Activated T-helper 2 cell treated with anti-CD3 and anti-CD28 coated beads, Interferon-gamma antibody, Interleukin-2, Interleukin-4, amounts not matched to agents 10 μg/mL and 5 μg/mL and 100 μg/mL, durations not matched to agents 14 hours and 24 hours and 36 hours (primary cell): ENCODE results near the gene PEBP1. TPM values are rescaled to one million over a fixed set of nuclear protein-coding genes. Genes with fewer than 3 reads are reported as not detected.

Source experiments
- DNase-seq: peaks from one replicate; pipeline ENCODE4 v3.0.0; 2021; ENCODE audit warnings: low spot score
- H3K27ac Mint-ChIP-seq: one replicate; pipeline ENCODE4 v1.8.0; 2021; ENCODE audit warnings: mixed read lengths
- H3K27me3 Mint-ChIP-seq: one replicate; pipeline ENCODE4 v1.8.0; 2021; ENCODE audit warnings: low read depth, mixed read lengths
- H3K36me3 Mint-ChIP-seq: one replicate; pipeline ENCODE4 v1.8.0; 2021; ENCODE audit warnings: low read depth, mixed read lengths
- H3K4me1 Mint-ChIP-seq: one replicate; pipeline ENCODE4 v1.8.0; 2021; ENCODE audit warnings: low read depth, mixed read lengths
- H3K4me3 Mint-ChIP-seq: one replicate; pipeline ENCODE4 v1.8.0; 2021; ENCODE audit warnings: low read depth, mild to moderate bottlenecking, moderate library complexity, mixed read lengths
- H3K9me3 Mint-ChIP-seq: one replicate; pipeline ENCODE4 v1.8.0; 2021; ENCODE audit warnings: mixed read lengths
- intact Hi-C: fragments of 100-400 bp; cut with micrococcal nuclease; formaldehyde crosslinking; loops from one replicate; pipeline ENCODE4 v1.15.1; 2023
- total RNA-seq: library from RNA; stranded (reverse); gene quantifications from 2 replicates; pipeline ENCODE4 v1.2.3, GENCODE V29; 2022

PEBP1 gene
- total RNA-seq, 1 donor from 2014 or later, result 184 TPM

DNA sequence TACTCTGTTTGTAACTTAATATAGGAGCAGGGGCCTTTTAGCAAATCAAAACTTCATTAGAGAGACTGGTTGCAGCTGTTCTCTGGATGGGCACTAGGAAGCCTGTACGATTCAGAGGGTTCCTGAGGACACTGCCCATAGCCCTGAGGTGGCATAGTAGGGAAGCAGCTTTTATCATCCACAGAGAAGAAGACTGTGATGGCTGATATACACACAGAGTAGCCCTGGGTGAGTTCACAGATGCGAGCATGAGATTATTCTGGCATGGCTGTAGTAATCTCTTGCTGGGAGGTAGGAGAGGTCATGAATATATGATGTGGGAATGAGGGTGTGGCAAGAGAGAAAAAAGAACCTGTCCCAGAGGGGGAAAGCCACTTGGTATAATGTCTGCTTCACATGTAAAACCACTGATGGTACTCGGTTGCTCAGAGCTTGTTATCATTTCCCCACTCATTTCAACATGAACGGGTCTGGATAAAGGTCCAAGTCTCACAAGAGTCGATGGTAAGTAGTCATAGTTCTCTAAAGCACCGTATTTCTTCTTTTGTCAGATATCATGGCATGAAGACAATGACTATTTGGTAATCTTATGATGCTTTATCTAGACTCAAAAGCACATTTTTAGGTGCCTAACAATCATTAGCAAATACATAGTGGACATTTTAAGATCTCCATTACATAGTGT, 52.0 kb downstream of the PEBP1 start:
- H3K4me3 Mint-ChIP-seq, result no peak overlapping the region
- no peaks in the 10 kb centered on the region for H3K9me3 Mint-ChIP-seq
- H3K36me3 Mint-ChIP-seq, result peaks cover 22% of the 10 kb centered on the region
- DNase-seq, result no peak
- intact Hi-C loops, result no loop called here
- H3K27me3 Mint-ChIP-seq, result no peaks in the 10 kb centered on the region
- peaks cover 1% of the 10 kb centered on the region for H3K4me1 Mint-ChIP-seq
- peak overlapping the region; percentile 3 for H3K27ac Mint-ChIP-seq

DNA sequence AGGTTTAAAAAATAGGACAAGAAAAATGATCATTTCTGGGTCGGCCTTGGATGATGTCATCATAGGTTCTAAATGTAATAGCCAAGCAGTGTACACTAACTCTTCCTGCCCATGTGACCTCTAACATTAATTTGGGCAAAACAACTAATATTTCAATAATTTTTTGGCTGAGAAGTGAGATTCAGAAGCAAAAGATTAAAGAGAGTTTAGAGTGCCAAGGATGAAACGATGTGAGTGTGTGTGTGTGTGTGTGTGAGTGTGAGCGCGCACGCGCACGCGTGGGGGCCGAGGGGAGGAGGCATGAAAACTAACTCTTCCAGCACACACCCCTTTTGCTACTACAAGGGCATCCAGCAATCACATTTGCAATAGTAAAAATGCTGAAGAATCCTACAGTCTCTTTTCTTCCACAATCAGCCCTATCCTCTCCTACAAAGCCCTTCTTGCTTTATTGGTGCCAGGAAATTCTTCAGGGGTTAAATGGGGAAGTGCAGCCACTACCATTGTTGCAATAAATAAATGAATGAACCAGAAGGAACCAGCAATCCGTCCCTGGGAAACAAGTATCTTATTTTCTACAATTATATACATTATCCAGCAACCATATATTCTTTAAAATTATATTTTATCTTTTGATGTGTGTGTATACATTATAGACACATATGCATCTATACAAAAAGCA, 52.9 kb downstream of the PEBP1 start:
- no peak overlapping the region for H3K27ac Mint-ChIP-seq
- H3K9me3 Mint-ChIP-seq, result no peaks in the 10 kb centered on the region
- intact Hi-C loops, result no loop called here
- H3K36me3 Mint-ChIP-seq, result peaks cover 22% of the 10 kb centered on the region
- no peaks in the 10 kb centered on the region for H3K27me3 Mint-ChIP-seq
- no peak overlapping the region for H3K4me3 Mint-ChIP-seq
- H3K4me1 Mint-ChIP-seq, result no peaks in the 10 kb centered on the region
- DNase-seq, result no peak

DNA sequence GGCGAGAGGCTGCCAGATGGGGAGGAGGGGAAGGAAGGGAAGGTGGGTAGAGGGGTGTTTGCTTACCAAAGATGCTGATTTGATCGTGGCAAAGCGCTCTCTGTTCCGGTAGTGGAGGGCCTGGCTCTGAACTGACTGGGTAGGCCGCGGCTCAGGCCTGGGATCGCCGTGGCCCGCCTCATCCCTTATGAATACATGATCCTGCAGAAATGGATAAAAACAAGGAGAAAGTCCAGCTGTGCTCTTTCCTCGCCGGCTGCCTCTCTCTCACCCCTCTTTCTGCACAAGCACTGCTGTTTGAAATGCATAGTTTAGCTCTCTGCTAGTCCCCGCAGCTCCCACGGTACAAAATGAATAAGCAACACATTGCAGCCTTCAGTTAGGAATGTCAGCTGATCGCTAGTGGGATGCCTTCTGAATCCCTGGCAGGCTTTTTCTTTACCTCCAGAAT, 53.8 kb downstream of the PEBP1 start:
- DNase-seq, result no peak
- intact Hi-C loops, result no loop called here
- Mint-ChIP-seq H3K27ac (no peak overlapping the region), H3K36me3 (peaks cover 22% of the 10 kb centered on the region), H3K4me3 (no peak overlapping the region), H3K4me1 (no peaks in the 10 kb centered on the region), H3K9me3 (no peaks in the 10 kb centered on the region), H3K27me3 (no peaks in the 10 kb centered on the region)

DNA sequence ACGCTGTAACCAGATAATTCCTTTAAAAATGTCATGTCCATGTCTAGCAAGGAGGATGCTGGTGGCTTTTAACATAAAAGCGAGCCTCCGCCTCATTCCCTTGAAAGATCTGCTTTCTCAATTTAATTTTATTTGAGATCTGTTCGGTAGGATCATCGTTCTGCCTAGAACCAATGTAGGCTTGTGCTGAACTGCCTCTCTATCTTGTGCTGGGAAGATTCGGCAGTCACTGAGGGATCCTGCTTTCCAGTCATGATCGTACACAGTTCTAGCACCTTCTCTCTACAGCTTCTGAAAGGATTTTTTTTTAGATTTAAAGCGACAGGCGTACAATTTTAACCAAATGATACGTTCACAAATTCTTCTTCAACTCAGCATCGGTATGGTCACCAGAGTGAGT, 54.3 kb downstream of the PEBP1 start:
- intact Hi-C loops, result no loop called here
- Mint-ChIP-seq H3K4me3 (no peak overlapping the region), H3K9me3 (no peaks in the 10 kb centered on the region), H3K27ac (no peak overlapping the region), H3K36me3 (peaks cover 23% of the 10 kb centered on the region), H3K27me3 (no peaks in the 10 kb centered on the region), H3K4me1 (no peaks in the 10 kb centered on the region)
- no peak for DNase-seq

DNA sequence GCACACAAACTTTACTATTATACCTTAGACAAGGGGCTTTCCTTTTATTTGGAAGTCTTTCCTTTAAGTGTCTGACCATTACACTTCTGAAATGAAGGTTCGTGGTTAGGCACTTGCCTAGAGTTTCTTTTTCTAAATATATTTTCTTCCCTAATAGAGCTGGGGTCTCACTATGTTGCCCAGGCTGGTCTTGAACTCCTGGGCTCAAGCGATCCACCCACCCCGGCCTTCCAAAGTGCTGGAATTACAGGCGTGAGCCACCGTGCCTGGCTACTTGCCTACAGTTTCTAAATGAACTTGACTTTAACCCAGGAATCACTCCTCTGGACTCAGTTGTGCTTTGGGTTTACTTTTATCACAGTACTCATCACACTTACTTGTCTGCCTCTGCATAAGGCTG, 57.6 kb downstream of the PEBP1 start:
- Mint-ChIP-seq H3K4me3 (no peak overlapping the region), H3K27ac (no peak overlapping the region), H3K9me3 (no peaks in the 10 kb centered on the region), H3K4me1 (no peaks in the 10 kb centered on the region), H3K27me3 (no peaks in the 10 kb centered on the region), H3K36me3 (peaks cover 35% of the 10 kb centered on the region)
- DNase-seq, result no peak
- intact Hi-C loops, result no loop called here

DNA sequence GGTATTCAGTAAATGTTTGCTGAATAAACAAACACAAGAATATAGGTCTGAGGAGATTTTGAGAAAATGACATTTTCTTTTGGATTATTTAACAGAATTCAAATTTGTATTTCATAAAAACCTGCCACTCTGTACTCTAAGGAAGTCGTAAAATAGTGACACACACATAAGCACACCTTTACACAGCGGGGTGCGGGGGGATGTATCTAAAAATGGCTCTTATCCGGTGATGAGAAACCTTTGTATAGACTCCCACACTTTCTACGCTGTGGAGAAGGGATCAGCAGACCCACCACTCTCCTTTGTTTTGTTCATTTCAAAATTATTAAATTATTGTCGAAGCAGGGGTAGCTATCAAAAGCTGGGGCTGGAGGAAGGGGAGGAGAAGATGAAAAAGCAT, 58.0 kb downstream of the PEBP1 start:
- H3K9me3 Mint-ChIP-seq, result no peaks in the 10 kb centered on the region
- DNase-seq, result no peak
- no peaks in the 10 kb centered on the region for H3K4me1 Mint-ChIP-seq
- H3K27me3 Mint-ChIP-seq, result no peaks in the 10 kb centered on the region
- no peak overlapping the region for H3K27ac Mint-ChIP-seq
- peaks cover 35% of the 10 kb centered on the region for H3K36me3 Mint-ChIP-seq
- H3K4me3 Mint-ChIP-seq, result no peak overlapping the region
- intact Hi-C loops, result no loop called here

Other genes with a start within 250 kb of the PEBP1 start
- gene KSR2, start 167.1 kb upstream of the PEBP1 start, total RNA-seq, result 0.05 and 0.09 TPM in 2 replicates
- gene RFC5, start 119.4 kb upstream of the PEBP1 start, total RNA-seq, result 61.9 and 65.8 TPM in 2 replicates
- 84.2 and 89.3 TPM in 2 replicates for gene WSB2, start 74.9 kb upstream of the PEBP1 start, total RNA-seq
- 9.6 and 11.1 TPM in 2 replicates for gene VSIG10, start 32.1 kb upstream of the PEBP1 start, total RNA-seq
- 52.4 and 57.0 TPM in 2 replicates for gene TAOK3, start 236.8 kb downstream of the PEBP1 start, total RNA-seq
- 23.5 and 23.7 TPM in 2 replicates for gene SUDS3, start 240.4 kb downstream of the PEBP1 start, total RNA-seq